Cerebellar cortex (tissue), 1 donor: ENCODE results near the gene PTPRM.
"Not testable (repeated sequence)": the region's sequence is repeated elsewhere in the genome, so short reads cannot be mapped to it uniquely, and the experiment has no call there.

Source experiments
- DNase-seq: peaks from one replicate; pipeline ENCODE4 v3.0.0-alpha.2; 2015; ENCODE audit warnings: low spot score

PTPRM gene

GRCh38 chr18:7950380-7951136, 383.4 kb downstream of the PTPRM start:
- no peak for DNase-seq

GRCh38 chr18:7953095-7953958, 386.2 kb downstream of the PTPRM start:
- DNase-seq: no peak

- DNase-seq: no peak
Measured at GRCh38 chr18:7954238-7954637, 387.1 kb downstream of the PTPRM start.

GRCh38 chr18:7955175-7955574, 388.1 kb downstream of the PTPRM start:
- no peak for DNase-seq

- no peak for DNase-seq
Measured at GRCh38 chr18:7957297-7957696, 390.2 kb downstream of the PTPRM start.

GRCh38 chr18:7958081-7958896, 391.2 kb downstream of the PTPRM start:
- no peak for DNase-seq

- no peak for DNase-seq
Measured at GRCh38 chr18:7958897-7959146, 391.7 kb downstream of the PTPRM start.

GRCh38 chr18:7966682-7967081, 399.6 kb downstream of the PTPRM start:
- DNase-seq: not testable (repeated sequence)

GRCh38 chr18:7974200-7974874, 407.2 kb downstream of the PTPRM start:
- DNase-seq: no peak

GRCh38 chr18:7977897-7978296, 410.8 kb downstream of the PTPRM start:
- DNase-seq: no peak

GRCh38 chr18:7978834-7979233, 411.7 kb downstream of the PTPRM start:
- DNase-seq: no peak

- no peak for DNase-seq
Measured at GRCh38 chr18:7979714-7980113, 412.6 kb downstream of the PTPRM start.

GRCh38 chr18:7980136-7980535, 413.0 kb downstream of the PTPRM start:
- DNase-seq: no peak

GRCh38 chr18:7980656-7981055, 413.5 kb downstream of the PTPRM start:
- no peak for DNase-seq

GRCh38 chr18:7982216-7982615, 415.1 kb downstream of the PTPRM start:
- no peak for DNase-seq

GRCh38 chr18:7987284-7987976, 420.3 kb downstream of the PTPRM start:
- DNase-seq: no peak

GRCh38 chr18:7990670-7991069, 423.6 kb downstream of the PTPRM start:
- no peak for DNase-seq

GRCh38 chr18:8001711-8002301, 434.7 kb downstream of the PTPRM start:
- no peak for DNase-seq

GRCh38 chr18:8003878-8004675, 437.0 kb downstream of the PTPRM start:
- no peak for DNase-seq

GRCh38 chr18:8004792-8005191, 437.7 kb downstream of the PTPRM start:
- no peak for DNase-seq
